HAP-1 (cell line): Measurements from ENCODE around the gene PRXL2B.

Experiments used
- DNase-seq, 2 experiments: peaks; one replicate each; pipeline ENCODE4 v3.0.0-alpha.2; 2016 to 2020; ENCODE audit warnings: low spot score in 2 of 2
- H3K27me3 ChIP-seq: fragments of 250-450 bp; sonication (Bioruptor Pico); 2 replicates; pipeline ENCODE4 v1.5.1; 2020; ENCODE audit warnings: low read depth, mild to moderate bottlenecking, moderate library complexity
- H3K36me3 ChIP-seq: fragments of 250-450 bp; sonication (Bioruptor Pico); replicated peaks from 2 replicates; pipeline ENCODE4 v1.5.1; 2020; ENCODE audit warnings: mild to moderate bottlenecking
- H3K4me1 ChIP-seq: fragments of 250-450 bp; sonication (Bioruptor Pico); 2 replicates; pipeline ENCODE4 v1.5.1; 2020; ENCODE audit warnings: mild to moderate bottlenecking
- H3K4me3 ChIP-seq: fragments of 250-450 bp; sonication (Bioruptor Pico); 2 replicates; pipeline ENCODE4 v1.5.1; 2020; ENCODE audit warnings: mild to moderate bottlenecking, moderate library complexity
- H3K9me3 ChIP-seq: fragments of 250-450 bp; sonication (Bioruptor Pico); 2 replicates; pipeline ENCODE4 v1.5.1; 2020; ENCODE audit warnings: mild to moderate bottlenecking, moderate library complexity
- in situ Hi-C: fragments of 300-500 bp; cut with MboI; formaldehyde crosslinking; loops from 3 replicates; pipeline ENCODE4 v1.14.3; 2020; ENCODE audit warnings: low sequenced_read_pairs, inconsistent platforms, mixed read lengths

Gene PRXL2B, protein sequence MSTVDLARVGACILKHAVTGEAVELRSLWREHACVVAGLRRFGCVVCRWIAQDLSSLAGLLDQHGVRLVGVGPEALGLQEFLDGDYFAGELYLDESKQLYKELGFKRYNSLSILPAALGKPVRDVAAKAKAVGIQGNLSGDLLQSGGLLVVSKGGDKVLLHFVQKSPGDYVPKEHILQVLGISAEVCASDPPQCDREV

GRCh38 chr1:2586154-2587070 is at the start of gene PRXL2B:
Gene PRXL2B, plus strand, starts transcription at chr1:2586777. Its CDS starts 109 bp downstream, at chr1:2586886.
- H3K4me3 ChIP-seq, result peak within 1 kb of the TSS; percentile 65
- H3K27me3 ChIP-seq, result peaks cover 9% of the 10 kb centered on the region; the same call in 1 of the 2 replicates
- no peaks in the 10 kb centered on the region for H3K36me3 ChIP-seq
- H3K4me1 ChIP-seq, result peaks cover 2% of the 10 kb centered on the region; the same call in 1 of the 2 replicates
- DNase-seq, result peak; percentile 97 to 99
- no peaks in the 10 kb centered on the region for H3K9me3 ChIP-seq
- in situ Hi-C loops, result loop anchor here (10.0 kb wide), 1 partner anchor 172 kb away; the partner anchor contains the start of gene PEX10

DNA sequence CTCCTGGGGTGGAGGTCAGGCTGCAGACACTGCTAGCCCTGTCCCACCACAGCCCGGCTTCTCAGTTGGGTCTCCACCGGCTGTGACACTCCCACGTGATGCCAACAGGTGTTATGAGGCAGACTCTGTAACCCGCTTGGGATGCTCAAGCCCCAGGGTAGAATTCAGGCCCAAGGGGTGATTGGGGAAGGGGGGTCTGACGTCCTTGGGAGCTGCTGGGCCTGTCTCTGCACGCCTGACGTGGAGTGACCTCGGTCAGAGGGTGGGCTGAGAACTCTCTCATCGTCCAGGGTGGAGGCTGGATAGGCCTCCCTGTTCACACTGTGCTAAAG is 48.8 kb upstream of the PRXL2B start:
- Histone ChIP-seq H3K4me1 (0 out of 2 replicates have a peak, but pooled peaks cover 3% of the 10 kb centered on the region), H3K9me3 (no peaks in the 10 kb centered on the region), H3K4me3 (no peak overlapping the region), H3K27me3 (no peaks in the 10 kb centered on the region; the same call in 1 of the 2 replicates), H3K36me3 (no peaks in the 10 kb centered on the region)
- in situ Hi-C loops, result no loop called here
- DNase-seq, result no peak

- Histone ChIP-seq H3K27me3 (no peaks in the 10 kb centered on the region; the same call in 1 of the 2 replicates), H3K4me3 (no peak overlapping the region), H3K36me3 (no peaks in the 10 kb centered on the region), H3K9me3 (no peaks in the 10 kb centered on the region), H3K4me1 (peaks cover 3% of the 10 kb centered on the region)
- in situ Hi-C loops, result no loop called here
- no peak for DNase-seq
These were observed 48.2 kb upstream of the PRXL2B start for GRCh38 chr1:2538376-2538775.

DNA sequence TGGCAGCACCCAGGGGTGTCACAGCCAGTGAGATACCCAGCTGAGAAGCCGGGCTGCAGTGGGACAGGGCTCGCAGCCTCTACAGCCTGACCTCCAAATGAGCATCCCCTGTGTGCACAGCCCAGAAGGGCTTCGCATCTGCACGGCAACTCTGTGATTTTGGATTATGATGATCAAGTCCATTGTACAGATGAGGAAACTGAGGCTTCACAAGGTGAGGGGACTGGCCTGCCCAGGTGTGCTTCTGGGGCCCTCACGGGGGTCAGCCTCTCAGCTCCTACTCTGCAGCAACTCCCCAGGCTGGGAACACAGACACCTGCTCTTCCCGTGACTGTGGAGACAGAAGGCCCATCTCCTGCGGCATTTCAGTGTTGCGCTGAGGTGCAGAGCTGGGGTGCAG is 47.7 kb upstream of the PRXL2B start:
- Histone ChIP-seq H3K27me3 (no peaks in the 10 kb centered on the region; the same call in 1 of the 2 replicates), H3K36me3 (no peaks in the 10 kb centered on the region), H3K9me3 (no peaks in the 10 kb centered on the region), H3K4me3 (no peak overlapping the region), H3K4me1 (peaks cover 8% of the 10 kb centered on the region)
- no peak for DNase-seq
- in situ Hi-C loops, result no loop called here

- Histone ChIP-seq H3K27me3 (no peaks in the 10 kb centered on the region; the same call in 1 of the 2 replicates), H3K9me3 (no peaks in the 10 kb centered on the region), H3K4me3 (no peak overlapping the region), H3K36me3 (no peaks in the 10 kb centered on the region), H3K4me1 (peaks cover 13% of the 10 kb centered on the region)
- peak in 1 of 2 experiments; percentile 72 for DNase-seq
- in situ Hi-C loops, result no loop called here
These were observed 47.2 kb upstream of the PRXL2B start for GRCh38 chr1:2539312-2539907.

DNA sequence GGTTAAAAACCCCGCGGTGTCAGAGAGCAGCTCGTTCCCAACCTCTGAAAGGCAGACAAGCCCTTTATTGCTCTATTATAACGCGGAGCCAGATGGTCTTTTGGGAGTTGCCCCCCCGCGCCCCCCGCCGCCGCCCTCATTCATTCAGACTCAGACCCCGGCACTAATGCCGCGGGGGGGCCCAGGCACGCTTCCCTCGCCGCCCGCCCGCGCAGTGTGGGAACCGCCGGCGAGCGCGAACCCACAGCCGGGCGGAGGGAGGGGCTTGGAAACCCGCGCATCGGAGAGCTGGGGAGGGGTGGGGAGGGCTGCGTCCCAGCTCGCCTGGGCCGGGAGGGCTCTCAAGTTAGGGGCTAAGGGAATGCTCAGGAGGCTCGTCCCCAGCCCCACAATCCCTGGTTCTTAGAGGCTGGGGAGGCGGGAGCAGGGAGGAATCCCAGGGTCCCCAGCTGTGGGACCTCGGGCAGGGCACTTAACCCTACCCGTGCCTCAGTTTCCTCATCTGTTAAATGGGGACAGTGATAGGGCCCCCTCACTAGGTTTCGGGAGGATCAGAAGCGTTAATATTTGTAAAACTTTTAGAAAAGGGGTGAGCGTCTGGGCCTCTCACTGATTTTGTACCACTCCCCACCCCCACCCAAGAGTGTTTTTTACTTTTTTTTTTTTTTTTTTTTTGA is 45.6 kb upstream of the PRXL2B start:
- in situ Hi-C loops, result no loop called here
- H3K36me3 ChIP-seq, result no peaks in the 10 kb centered on the region
- no peak overlapping the region for H3K4me3 ChIP-seq
- H3K9me3 ChIP-seq, result no peaks in the 10 kb centered on the region
- DNase-seq, result peak in 1 of 2 experiments; percentile 73
- H3K4me1 ChIP-seq, result peaks cover 27% of the 10 kb centered on the region
- no peaks in the 10 kb centered on the region; the same call in 1 of the 2 replicates for H3K27me3 ChIP-seq

DNA sequence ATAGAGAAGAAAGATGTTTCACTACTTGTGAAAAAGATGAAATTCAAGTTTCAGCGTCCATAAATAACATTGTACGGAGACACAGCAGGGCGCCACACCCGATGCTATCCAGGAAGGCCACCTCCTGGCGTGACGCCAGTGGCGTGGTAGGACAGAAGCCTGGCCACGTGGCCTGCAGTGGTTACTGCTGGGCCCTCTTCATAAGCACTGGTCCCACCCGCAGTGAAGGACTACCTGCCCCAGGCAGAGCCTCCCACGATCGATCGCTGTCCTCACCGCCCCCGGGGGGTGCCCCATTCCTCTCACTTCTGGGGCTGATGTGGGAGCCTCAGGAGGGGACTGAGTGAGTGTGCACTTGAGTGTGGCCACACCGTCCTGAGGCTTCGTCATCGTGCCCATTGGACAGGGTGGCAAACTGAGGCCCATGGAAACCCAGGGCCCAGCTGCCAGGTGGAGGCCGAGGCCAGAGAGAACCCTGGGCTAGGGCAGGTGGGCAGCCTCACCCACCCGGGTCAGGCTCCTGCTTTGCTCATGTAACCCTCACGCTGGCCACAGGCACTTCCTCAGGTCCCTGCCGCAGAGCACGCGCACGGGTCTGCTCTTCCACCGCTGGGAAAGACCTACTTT is 44.8 kb upstream of the PRXL2B start:
- H3K36me3 ChIP-seq, result no peaks in the 10 kb centered on the region
- no peak overlapping the region for H3K4me3 ChIP-seq
- H3K27me3 ChIP-seq, result no peaks in the 10 kb centered on the region
- in situ Hi-C loops, result no loop called here
- H3K4me1 ChIP-seq, result peaks cover 31% of the 10 kb centered on the region
- H3K9me3 ChIP-seq, result no peaks in the 10 kb centered on the region
- peak in 1 of 2 experiments; percentile 50 for DNase-seq

DNA sequence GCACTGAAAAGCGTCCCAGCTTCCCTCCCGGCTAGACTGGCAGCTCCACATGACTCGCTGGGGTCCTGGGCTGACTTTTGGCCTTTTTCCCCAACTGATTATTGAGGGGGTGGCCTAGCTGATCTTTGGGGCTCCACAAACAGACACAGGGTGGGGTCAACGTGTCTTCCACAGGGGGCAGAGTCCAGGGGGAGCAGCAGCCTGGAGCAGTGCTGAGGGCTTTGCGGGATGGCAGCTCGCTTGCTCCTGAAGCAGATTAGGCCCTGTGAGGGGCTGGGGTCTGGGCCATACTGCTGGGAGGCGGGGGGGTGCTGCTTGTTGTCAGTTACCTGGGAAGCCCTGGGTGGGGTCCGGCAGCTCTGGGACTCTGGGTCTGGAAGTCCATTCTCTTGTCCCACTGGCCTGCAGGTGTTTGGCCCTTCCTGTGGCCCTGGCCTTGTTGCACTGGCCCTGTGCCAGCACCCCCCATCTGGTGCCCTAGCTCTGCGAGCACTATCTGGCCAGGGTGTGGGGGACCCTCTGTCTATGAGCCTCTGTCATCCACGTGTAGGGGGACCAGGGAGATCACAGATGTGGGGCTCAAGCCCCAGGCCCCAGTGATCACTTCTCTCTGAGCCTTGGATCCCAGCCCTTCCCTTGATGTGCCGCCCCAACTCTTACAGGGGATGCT is 44.2 kb upstream of the PRXL2B start:
- DNase-seq, result no peak
- Histone ChIP-seq H3K27me3 (no peaks in the 10 kb centered on the region), H3K9me3 (no peaks in the 10 kb centered on the region), H3K4me1 (peaks cover 36% of the 10 kb centered on the region), H3K4me3 (no peak overlapping the region), H3K36me3 (no peaks in the 10 kb centered on the region)
- in situ Hi-C loops, result no loop called here

DNA sequence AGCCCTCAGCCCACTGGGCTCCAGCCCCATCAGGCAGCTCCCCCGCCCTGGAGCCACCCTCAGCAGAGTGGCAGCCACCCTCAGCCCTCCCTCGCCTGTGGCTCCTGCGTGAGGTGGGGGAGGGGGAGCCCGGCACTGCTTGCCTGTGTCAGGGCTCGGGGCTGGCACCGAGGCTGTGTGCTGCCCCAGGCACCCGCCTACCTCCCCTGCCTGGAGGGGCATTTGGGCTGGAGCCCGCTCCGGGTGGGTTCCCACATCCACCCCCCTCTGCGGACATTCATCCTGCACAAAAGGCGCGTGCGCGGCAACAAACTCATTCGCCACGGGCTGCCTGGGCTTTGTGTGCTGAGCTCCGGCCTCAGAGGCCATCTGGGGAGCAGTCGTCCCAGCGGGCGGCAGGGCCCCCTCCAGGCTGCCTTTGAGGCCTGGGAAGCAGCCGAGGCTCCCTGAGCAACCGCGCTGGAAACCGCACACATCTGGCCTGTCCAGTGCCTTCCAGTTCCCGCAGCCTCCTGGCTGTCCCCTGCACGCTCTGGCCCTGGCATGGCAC is 43.0 kb upstream of the PRXL2B start:
- Histone ChIP-seq H3K4me3 (no peak overlapping the region), H3K4me1 (peaks cover 45% of the 10 kb centered on the region), H3K9me3 (no peaks in the 10 kb centered on the region), H3K36me3 (no peaks in the 10 kb centered on the region), H3K27me3 (no peaks in the 10 kb centered on the region)
- in situ Hi-C loops, result no loop called here
- peak in 1 of 2 experiments; percentile 40 for DNase-seq

DNA sequence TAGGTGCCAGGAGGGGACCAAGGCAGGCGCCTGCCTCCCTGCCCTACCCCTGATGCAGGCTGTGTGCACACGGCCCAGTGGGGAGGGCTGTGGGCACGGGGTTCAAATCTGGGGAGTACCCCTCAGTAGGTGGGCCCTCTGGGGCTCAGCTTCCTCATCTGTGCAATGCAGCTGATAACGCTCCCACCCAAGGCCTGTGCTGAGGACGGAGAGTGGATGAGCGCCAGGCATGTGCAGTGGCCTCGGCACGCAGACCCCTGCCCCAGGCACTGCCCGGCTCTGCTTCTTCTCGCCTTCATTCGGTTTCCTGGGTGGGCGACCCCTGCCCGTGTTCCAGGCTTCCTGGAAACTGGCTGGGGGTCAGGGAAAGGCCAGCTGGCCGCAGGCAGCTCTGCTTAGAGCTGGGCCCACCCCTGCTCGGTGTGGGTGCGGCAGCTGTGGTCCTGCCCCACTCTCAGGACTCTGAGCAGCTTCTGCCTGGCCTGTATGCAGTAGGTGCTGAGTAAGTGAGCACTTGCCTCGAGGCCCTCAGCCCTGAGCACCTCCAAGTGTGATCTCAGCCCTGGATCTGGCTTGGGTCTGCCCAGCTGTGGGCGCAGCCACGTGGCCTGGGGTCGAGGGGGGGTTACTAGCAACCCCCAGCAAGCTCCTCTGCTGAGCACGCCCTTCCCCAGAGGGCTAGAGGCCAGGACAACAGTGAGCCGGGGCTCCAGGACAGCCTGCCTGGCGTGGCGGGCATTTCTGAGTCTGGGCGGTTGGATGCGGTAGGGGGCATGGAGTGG is 42.3 kb upstream of the PRXL2B start:
- H3K9me3 ChIP-seq, result no peaks in the 10 kb centered on the region
- no peaks in the 10 kb centered on the region for H3K27me3 ChIP-seq
- H3K4me3 ChIP-seq, result no peak overlapping the region
- H3K4me1 ChIP-seq, result peaks cover 45% of the 10 kb centered on the region
- in situ Hi-C loops, result no loop called here
- H3K36me3 ChIP-seq, result no peaks in the 10 kb centered on the region
- DNase-seq, result no peak

- Histone ChIP-seq H3K9me3 (no peaks in the 10 kb centered on the region), H3K36me3 (no peaks in the 10 kb centered on the region), H3K4me1 (peaks cover 45% of the 10 kb centered on the region), H3K27me3 (no peaks in the 10 kb centered on the region), H3K4me3 (peak overlapping the region; percentile 24)
- in situ Hi-C loops, result loop anchor here (5.0 kb wide), 1 partner anchor 133 kb away; the partner anchor contains the start of gene PEX10
- peak; percentile 36 to 70 for DNase-seq
These were observed 41.5 kb upstream of the PRXL2B start for GRCh38 chr1:2544875-2545640.
